H9 (cell line): ENCODE results near the gene HPCAL4. TPM values are rescaled to one million over a fixed set of nuclear protein-coding genes. Genes with fewer than 3 reads are reported as not detected.

Experiments used
- DNase-seq: peaks from one replicate; pipeline ENCODE4 v3.0.0-alpha.2; 2017
- H2AFZ ChIP-seq: one replicate; pipeline ENCODE4 v1.6.1; 2013; ENCODE audit warnings: mild to moderate bottlenecking, low read length, control low read depth, moderate library complexity
- H2AK5ac ChIP-seq: 2 replicates; pipeline ENCODE4 v1.6.1; 2013; ENCODE audit warnings: low read length, control low read depth, mixed read lengths; ENCODE audit not compliant: insufficient read length
- H2BK120ac ChIP-seq: one replicate; pipeline ENCODE4 v1.6.1; 2013; ENCODE audit warnings: low read depth, mild to moderate bottlenecking, low read length, control low read depth, inconsistent platforms; ENCODE audit not compliant: poor library complexity, severe bottlenecking
- H2BK12ac ChIP-seq: 2 replicates; pipeline ENCODE4 v1.6.1; 2013; ENCODE audit warnings: low read length, control low read depth, mixed read lengths, low read depth; ENCODE audit not compliant: insufficient read length
- H2BK15ac ChIP-seq: 2 replicates; pipeline ENCODE4 v1.6.1; 2013; ENCODE audit warnings: low read depth, low read length, control low read depth
- H2BK20ac ChIP-seq: one replicate; pipeline ENCODE4 v1.6.1; 2013; ENCODE audit warnings: low read depth, mild to moderate bottlenecking, low read length, control low read depth, inconsistent platforms; ENCODE audit not compliant: poor library complexity, severe bottlenecking
- H2BK5ac ChIP-seq: 2 replicates; pipeline ENCODE4 v1.6.1; 2013; ENCODE audit warnings: low read length, control low read depth, mixed read lengths; ENCODE audit not compliant: insufficient read length
- H3K14ac ChIP-seq: 2 replicates; pipeline ENCODE4 v1.6.1; 2013; ENCODE audit warnings: low read length, control low read depth; ENCODE audit not compliant: insufficient read depth
- H3K18ac ChIP-seq: 2 replicates; pipeline ENCODE4 v1.6.1; 2013; ENCODE audit warnings: low read depth, mild to moderate bottlenecking, mixed read lengths, low read length, control low read depth; ENCODE audit not compliant: insufficient read length
- H3K23ac ChIP-seq: 2 replicates; pipeline ENCODE4 v1.6.1; 2013; ENCODE audit warnings: low read length, control low read depth, mixed read lengths, low read depth; ENCODE audit not compliant: insufficient read length
- H3K23me2 ChIP-seq: 2 replicates; pipeline ENCODE4 v1.6.1; 2013; ENCODE audit warnings: low read depth, mild to moderate bottlenecking, mixed read lengths, low read length, control low read depth; ENCODE audit not compliant: insufficient read length, poor library complexity, severe bottlenecking
- H3K27ac ChIP-seq: 2 replicates; pipeline ENCODE4 v1.5.1; 2013; ENCODE audit warnings: low read length, control low read depth, mixed read lengths, low read depth; ENCODE audit not compliant: insufficient read length
- H3K27me3 ChIP-seq: 2 replicates; pipeline ENCODE4 v1.6.1; 2013; ENCODE audit warnings: low read length, control low read depth, inconsistent platforms; ENCODE audit not compliant: insufficient read depth
- H3K4ac ChIP-seq: 2 replicates; pipeline ENCODE4 v1.6.1; 2013; ENCODE audit warnings: low read depth, mild to moderate bottlenecking, control low read depth, inconsistent platforms, low read length, moderate library complexity
- H3K4me1 ChIP-seq: 2 replicates; pipeline ENCODE4 v1.6.1; 2013; ENCODE audit warnings: low read length, control low read depth, inconsistent platforms; ENCODE audit not compliant: insufficient read depth
- H3K4me2 ChIP-seq: 2 replicates; pipeline ENCODE4 v1.6.1; 2013; ENCODE audit warnings: low read length, control low read depth, mixed read lengths; ENCODE audit not compliant: insufficient read length, insufficient read depth
- H3K56ac ChIP-seq: 2 replicates; pipeline ENCODE4 v1.6.1; 2013; ENCODE audit warnings: low read depth, mild to moderate bottlenecking, mixed read lengths, low read length, control low read depth; ENCODE audit not compliant: insufficient read length
- H3K79me1 ChIP-seq: 2 replicates; pipeline ENCODE4 v1.6.1; 2013; ENCODE audit warnings: low read depth, mild to moderate bottlenecking, moderate library complexity, low read length, control low read depth, inconsistent platforms; ENCODE audit not compliant: insufficient read depth, poor library complexity, severe bottlenecking
- H3K79me2 ChIP-seq: 2 replicates; pipeline ENCODE4 v1.6.1; 2013; ENCODE audit warnings: low read length, control low read depth, inconsistent platforms; ENCODE audit not compliant: insufficient read depth
- H3K9ac ChIP-seq: 2 replicates; pipeline ENCODE4 v1.6.1; 2013; ENCODE audit warnings: low read length, control low read depth, mixed read lengths; ENCODE audit not compliant: insufficient read length; ENCODE audit errors: extremely low read depth
- H3K9me3 ChIP-seq: one replicate; pipeline ENCODE4 v1.6.1; 2013; ENCODE audit warnings: low read depth, low read length, inconsistent platforms; ENCODE audit not compliant: control insufficient read depth
- H3T11ph ChIP-seq: one replicate; pipeline ENCODE4 v1.6.1; 2013; ENCODE audit warnings: mild to moderate bottlenecking, low read length, control low read depth, inconsistent platforms
- H4K20me1 ChIP-seq: one replicate; pipeline ENCODE4 v1.6.1; 2013; ENCODE audit not compliant: control insufficient read depth, insufficient read length, insufficient read depth
- H4K5ac ChIP-seq: 2 replicates; pipeline ENCODE4 v1.6.1; 2013; ENCODE audit warnings: low read depth, mild to moderate bottlenecking, mixed read lengths, low read length, control low read depth; ENCODE audit not compliant: insufficient read length
- H4K8ac ChIP-seq: replicated peaks from 2 replicates; pipeline ENCODE4 v1.6.1; 2013; ENCODE audit warnings: low read length, control low read depth, mixed read lengths, low read depth; ENCODE audit not compliant: insufficient read length
- H4K91ac ChIP-seq: 2 replicates; pipeline ENCODE4 v1.6.1; 2013; ENCODE audit warnings: low read depth, mild to moderate bottlenecking, moderate library complexity, mixed read lengths, low read length, control low read depth; ENCODE audit not compliant: insufficient read length
- H3K27ac Mint-ChIP-seq, 3 experiments: 2 replicates in 2 of 3; 3 replicates in 1 of 3; pipeline ENCODE4 v1.8.0; 2020 to 2021; ENCODE audit warnings: mixed read lengths in 3 of 3, mild to moderate bottlenecking in 1 of 3, moderate library complexity in 1 of 3
- H3K27me3 Mint-ChIP-seq: 2 replicates; pipeline ENCODE4 v1.8.0; 2021; ENCODE audit warnings: low read depth, mild to moderate bottlenecking, moderate library complexity, mixed read lengths
- H3K36me3 Mint-ChIP-seq, 3 experiments: 2 replicates in 2 of 3; 3 replicates in 1 of 3; pipeline ENCODE4 v1.8.0; 2020 to 2021; ENCODE audit warnings: low read depth in 3 of 3, mixed read lengths in 3 of 3; ENCODE audit not compliant: insufficient read depth in 1 of 3
- H3K4me1 Mint-ChIP-seq, 2 experiments: 2 replicates each; pipeline ENCODE4 v1.8.0; 2020; ENCODE audit warnings: mixed read lengths in 2 of 2
- H3K4me3 Mint-ChIP-seq, 2 experiments: 2 replicates in 1 of 2; 3 replicates in 1 of 2; pipeline ENCODE4 v1.8.0; 2020 to 2021; ENCODE audit warnings: mild to moderate bottlenecking in 2 of 2, mixed read lengths in 2 of 2, moderate library complexity in 1 of 2
- H3K9me3 Mint-ChIP-seq, 2 experiments: 2 replicates in 1 of 2; 3 replicates in 1 of 2; pipeline ENCODE4 v1.8.0; 2020; ENCODE audit warnings: mild to moderate bottlenecking in 2 of 2, mixed read lengths in 2 of 2, moderate library complexity in 1 of 2
- WGBS: extraction: QIAGEN DNeasy Blood & Tissue Kit; methylation state at CpG from one replicate; pipeline ENCODE4 v1.1.7; 2013; ENCODE audit warnings: missing lambda C conversion rate, low lambda C conversion rate, mixed read lengths; ENCODE audit not compliant: insufficient read length; ENCODE audit errors: extremely low coverage; 5-methylcytosine and 5-hydroxymethylcytosine counted together
- total RNA-seq: library from RNA; stranded (reverse); gene quantifications from 2 replicates; pipeline ENCODE4 v1.2.1, GENCODE V29; 2021
- TF ChIP-seq, protein P1 (sequence below): fragments of 200-600 bp; sonication (generic); conservative IDR thresholded peaks from 3 replicates; pipeline ENCODE4 v1.8.0; 2021; ENCODE audit warnings: antibody characterized with exemption, mild to moderate bottlenecking

Gene HPCAL4
- total RNA-seq, 1 experiment from 2014 or later, result 0.15 TPM

DNA sequence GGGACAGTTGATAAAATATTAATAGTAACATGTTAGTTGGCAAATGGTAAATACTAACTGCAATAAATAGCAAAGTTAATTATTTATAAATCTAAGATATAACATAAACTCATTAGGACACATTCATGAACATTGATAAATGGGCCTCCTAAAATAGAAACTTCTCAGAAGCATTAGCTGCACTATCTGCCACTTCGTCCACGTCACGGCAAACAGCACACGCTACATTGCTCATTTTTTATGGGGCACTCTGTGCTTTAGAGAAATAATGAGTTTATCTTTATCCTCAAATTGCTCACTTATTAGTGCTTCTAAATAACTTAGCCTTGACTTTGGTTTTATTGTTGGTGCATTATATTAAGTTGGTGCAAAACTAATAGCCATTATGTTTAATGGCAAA is 16.3 kb upstream of the HPCAL4 start:
- Histone ChIP-seq H4K20me1 (no peaks in the 10 kb centered on the region), H3K23me2 (no peaks in the 10 kb centered on the region), H2AK5ac (no peak overlapping the region), H3K27me3 (peaks cover 75% of the 10 kb centered on the region), H3K79me1 (no peaks in the 10 kb centered on the region), H3K9me3 (no peaks in the 10 kb centered on the region), H3K4me1 (no peaks in the 10 kb centered on the region), H4K91ac (no peak overlapping the region), H3K18ac (no peak overlapping the region), H3K4ac (no peak overlapping the region), H3K56ac (no peak overlapping the region), H3K4me2 (no peak overlapping the region), H4K5ac (no peak overlapping the region), H3K27ac (no peak overlapping the region), H2BK15ac (no peak overlapping the region), H2AFZ (no peak overlapping the region), H2BK20ac (no peak overlapping the region), H2BK12ac (no peak overlapping the region), H3K14ac (no peak overlapping the region), H3K9ac (no peak overlapping the region), H2BK120ac (no peak overlapping the region), H3K23ac (no peak overlapping the region), H2BK5ac (no peak overlapping the region), H3T11ph (no peak overlapping the region), H3K79me2 (no peaks in the 10 kb centered on the region), H4K8ac (no peak overlapping the region)
- TF ChIP-seq, protein P1, sequence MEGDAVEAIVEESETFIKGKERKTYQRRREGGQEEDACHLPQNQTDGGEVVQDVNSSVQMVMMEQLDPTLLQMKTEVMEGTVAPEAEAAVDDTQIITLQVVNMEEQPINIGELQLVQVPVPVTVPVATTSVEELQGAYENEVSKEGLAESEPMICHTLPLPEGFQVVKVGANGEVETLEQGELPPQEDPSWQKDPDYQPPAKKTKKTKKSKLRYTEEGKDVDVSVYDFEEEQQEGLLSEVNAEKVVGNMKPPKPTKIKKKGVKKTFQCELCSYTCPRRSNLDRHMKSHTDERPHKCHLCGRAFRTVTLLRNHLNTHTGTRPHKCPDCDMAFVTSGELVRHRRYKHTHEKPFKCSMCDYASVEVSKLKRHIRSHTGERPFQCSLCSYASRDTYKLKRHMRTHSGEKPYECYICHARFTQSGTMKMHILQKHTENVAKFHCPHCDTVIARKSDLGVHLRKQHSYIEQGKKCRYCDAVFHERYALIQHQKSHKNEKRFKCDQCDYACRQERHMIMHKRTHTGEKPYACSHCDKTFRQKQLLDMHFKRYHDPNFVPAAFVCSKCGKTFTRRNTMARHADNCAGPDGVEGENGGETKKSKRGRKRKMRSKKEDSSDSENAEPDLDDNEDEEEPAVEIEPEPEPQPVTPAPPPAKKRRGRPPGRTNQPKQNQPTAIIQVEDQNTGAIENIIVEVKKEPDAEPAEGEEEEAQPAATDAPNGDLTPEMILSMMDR, result no peak
- no peak overlapping the region for H3K4me3 Mint-ChIP-seq
- peaks cover 16 to 20% of the 10 kb centered on the region in 2 experiments for H3K4me1 Mint-ChIP-seq
- peaks cover 6 to 23% of the 10 kb centered on the region in 2 experiments; a peak in 4 of 5 replicates for H3K9me3 Mint-ChIP-seq
- WGBS, result no CpG with 5 or more reads among the region's 4 CpGs
- H3K27me3 Mint-ChIP-seq, result peaks cover 99% of the 10 kb centered on the region
- no peak overlapping the region for H3K27ac Mint-ChIP-seq
- no peaks in the 10 kb centered on the region for H3K36me3 Mint-ChIP-seq
- DNase-seq, result no peak
